Renal pelvis (tissue), 4 donors: ENCODE results near the gene ETFB. TPM values are rescaled to one million over a fixed set of nuclear protein-coding genes. Genes with fewer than 3 reads are reported as not detected.

ENCODE experiments used
- DNase-seq: peaks from one replicate; pipeline ENCODE4 v3.0.0-alpha.2; 2013
- polyA plus RNA-seq, 3 donors: library from polyadenylated mRNA; unstranded; fragments of 120-200 nt; gene quantifications; one replicate each; pipeline ENCODE4 v1.2.1, GENCODE V29; 2013; ENCODE audit not compliant: insufficient read length in 3 of 3

ETFB gene
- polyA plus RNA-seq, 3 donors: 143 to 171 (median 160) TPM

- DNase-seq: no peak
Measured at GRCh38 chr19:51311351-51312257, 54.6 kb downstream of the ETFB start, which contains the start of gene IGLON5. Gene IGLON5 (plus strand): TSS chr19:51311644. CDS start chr19:51311848, 204 bp downstream.

DNA sequence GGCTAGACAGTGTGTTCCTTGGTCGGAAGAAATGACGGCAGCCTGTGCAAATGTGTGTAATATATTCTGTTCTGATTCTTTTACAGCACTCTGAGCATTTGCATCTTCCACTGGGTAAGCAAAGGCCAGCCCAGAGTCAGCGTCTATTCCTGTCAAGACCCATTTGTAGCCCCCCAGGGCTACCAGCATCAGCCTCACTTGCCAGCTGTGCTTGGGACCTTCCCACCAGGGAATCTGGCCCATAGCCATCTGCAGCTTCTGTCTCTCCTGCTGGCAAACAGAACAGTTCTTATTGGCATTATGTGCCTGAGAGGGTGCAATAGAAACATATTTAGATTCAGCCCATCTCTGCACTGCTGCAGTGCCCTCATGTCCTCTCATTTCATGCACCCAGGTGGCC, 60.7 kb downstream of the ETFB start:
- no peak for DNase-seq

DNA sequence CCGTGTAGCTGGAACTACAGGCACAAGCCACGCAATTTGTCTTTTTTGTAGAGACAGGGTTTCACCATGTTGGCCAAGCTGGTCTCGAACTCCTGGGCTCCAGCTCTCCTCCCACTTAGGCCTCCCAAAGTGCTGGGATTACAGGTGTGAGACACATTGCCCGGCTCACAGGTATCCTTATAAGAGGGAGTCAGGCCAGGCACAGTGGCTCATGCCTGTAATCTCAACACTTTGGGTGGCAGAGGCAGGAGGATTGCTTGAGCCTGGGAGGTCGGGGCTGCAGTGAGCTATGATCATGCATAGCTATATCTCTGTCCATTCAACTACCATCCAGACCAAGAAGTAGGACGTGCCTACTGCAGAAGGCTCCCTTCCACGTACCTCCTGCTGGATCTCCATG, 64.9 kb downstream of the ETFB start:
- no peak for DNase-seq

- no peak for DNase-seq
Measured at GRCh38 chr19:51297406-51297805, 68.8 kb downstream of the ETFB start.

DNA sequence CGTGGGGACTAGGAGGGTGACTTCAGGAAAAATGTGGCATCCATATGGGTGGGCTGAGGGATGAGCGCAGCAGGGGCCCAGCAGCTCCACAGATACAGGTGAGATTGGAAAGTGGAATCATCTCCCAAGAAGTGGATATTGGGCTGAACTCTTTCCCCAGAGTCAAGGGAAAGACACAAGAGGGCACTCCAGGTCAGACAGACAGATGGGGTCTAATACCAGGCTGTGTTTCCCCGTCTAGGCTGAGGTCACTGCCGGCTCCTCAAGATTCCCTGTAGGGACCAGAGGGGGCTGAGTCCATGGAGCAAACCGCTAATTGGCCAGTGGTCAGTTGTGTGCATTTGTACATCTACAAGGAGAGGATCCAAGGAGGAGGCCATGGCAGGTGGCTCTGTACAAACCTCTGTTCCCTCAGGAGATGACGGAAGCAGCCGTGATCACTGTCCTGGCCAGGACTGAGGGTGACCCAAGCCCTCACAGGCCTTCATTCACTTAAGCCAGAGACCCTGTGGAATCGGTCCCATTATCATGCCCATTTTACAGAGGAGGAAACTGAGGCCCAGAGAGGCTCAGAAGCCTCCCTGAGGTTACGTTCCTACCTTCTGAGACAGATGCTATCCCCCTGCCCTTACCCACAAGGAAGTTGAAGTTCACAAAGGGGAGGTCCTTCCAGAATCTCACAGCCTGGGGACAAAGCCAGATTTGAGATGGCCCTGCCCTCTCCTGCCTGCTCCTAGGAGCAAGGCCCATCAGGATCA, 69.7 kb downstream of the ETFB start:
- DNase-seq: no peak

DNA sequence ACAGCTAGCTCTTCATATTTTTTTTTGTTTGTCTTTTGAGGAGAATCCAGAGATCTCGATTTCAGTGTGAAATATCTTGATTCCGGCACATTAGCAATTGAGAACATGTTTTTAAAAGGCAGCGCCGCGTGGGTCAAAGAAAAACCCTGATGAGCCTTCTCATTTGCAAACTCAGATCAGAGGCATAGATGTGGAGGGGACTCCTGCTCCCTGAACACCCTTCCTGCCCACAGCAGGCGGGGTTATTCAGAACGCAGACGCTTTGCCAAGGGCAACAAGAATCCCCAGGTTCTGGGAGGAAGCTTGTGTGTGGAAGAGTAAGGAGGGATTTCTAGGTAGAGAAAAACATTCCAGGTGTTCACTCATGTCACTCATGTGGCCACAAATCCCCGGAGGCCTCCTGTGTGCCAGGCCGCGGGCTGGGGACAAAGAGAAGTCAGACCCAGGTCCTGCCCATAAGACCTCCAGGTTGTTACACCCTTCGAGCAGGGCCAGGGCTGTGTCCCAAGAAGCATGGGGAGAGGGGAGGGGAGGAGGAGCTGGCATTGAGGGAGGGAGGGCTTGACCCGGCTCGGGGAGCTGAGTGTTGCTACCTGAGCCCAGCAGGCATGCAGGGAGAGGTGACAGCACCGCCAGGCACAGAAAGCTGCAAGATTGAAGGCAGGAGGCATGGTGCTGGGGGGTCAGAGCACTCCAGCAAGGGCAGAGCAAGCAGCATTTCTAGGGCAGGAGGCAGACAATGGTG, 70.6 kb downstream of the ETFB start:
- DNase-seq: no peak

Other genes starting within 250 kb of the ETFB start
- gene SIGLEC9, start 241.5 kb downstream of the ETFB start, polyA plus RNA-seq: 1 to 10 TPM; 1.5 to 1.8 (median 1.5) TPM
- under 1 TPM; 0.33 to 0.43 (median 0.36) TPM for gene SIGLEC7, start 224.1 kb downstream of the ETFB start, polyA plus RNA-seq
- gene CD33, start 141.3 kb downstream of the ETFB start, polyA plus RNA-seq: 1 to 10 TPM; 1.8 to 2.5 (median 2.3) TPM
- not detected for gene SIGLECL1, start 115.3 kb downstream of the ETFB start, polyA plus RNA-seq
- 1 to 10 TPM; 1.9 to 4.7 (median 3.5) TPM for gene IGLON5, start 54.7 kb downstream of the ETFB start, polyA plus RNA-seq
- 1 to 10 TPM; 4.1 to 5.8 (median 5.6) TPM for gene VSIG10L, start 24.2 kb downstream of the ETFB start, polyA plus RNA-seq
- 1 to 10 TPM; 1.8 to 2.7 (median 2.6) TPM for gene CLDND2, start 2.6 kb upstream of the ETFB start, polyA plus RNA-seq
- gene NKG7, start 6.3 kb upstream of the ETFB start, polyA plus RNA-seq: 1 to 10 TPM; 1.6 to 2.1 (median 1.8) TPM
- under 1 TPM; 0.35 to 0.60 (median 0.44) TPM for gene LIM2, start 21.6 kb upstream of the ETFB start, polyA plus RNA-seq
- gene C19orf84, start 24.2 kb upstream of the ETFB start, polyA plus RNA-seq: under 1 TPM; 0.22 to 0.39 (median 0.36) TPM
- 1 to 10 TPM; 1.1 to 1.7 (median 1.6) TPM for gene SIGLEC10, start 51.3 kb upstream of the ETFB start, polyA plus RNA-seq
- under 1 TPM in 1 of 3 donors, not detected in 2; 0.10 TPM for gene SIGLEC8, start 92.1 kb upstream of the ETFB start, polyA plus RNA-seq
- gene CEACAM18, start 112.2 kb upstream of the ETFB start, polyA plus RNA-seq: not detected
- gene SIGLEC12, start 135.4 kb upstream of the ETFB start, polyA plus RNA-seq: under 1 TPM in 2 of 3 donors, not detected in 1; 0.13 to 0.19 TPM
- under 1 TPM in 1 of 3 donors, not detected in 2; 0.16 TPM for gene SIGLEC6, start 165.3 kb upstream of the ETFB start, polyA plus RNA-seq
- gene ZNF175, start 204.9 kb upstream of the ETFB start, polyA plus RNA-seq: 10 to 100 TPM; 15.3 to 22.0 (median 17.3) TPM